Right kidney (tissue), 1 donor: ENCODE data around the gene PRKCG.
"Not testable (repeated sequence)": the region's sequence is repeated elsewhere in the genome, so short reads cannot be mapped to it uniquely, and the experiment has no call there.

Experiments
- DNase-seq: peaks from one replicate; pipeline ENCODE4 v3.0.0-alpha.2; 2016

The PRKCG gene

GRCh38 chr19:53944933-53945332 is 62.9 kb downstream of the PRKCG start:
- no peak for DNase-seq

GRCh38 chr19:53945441-53945840 is 63.4 kb downstream of the PRKCG start:
- DNase-seq = no peak

DNA sequence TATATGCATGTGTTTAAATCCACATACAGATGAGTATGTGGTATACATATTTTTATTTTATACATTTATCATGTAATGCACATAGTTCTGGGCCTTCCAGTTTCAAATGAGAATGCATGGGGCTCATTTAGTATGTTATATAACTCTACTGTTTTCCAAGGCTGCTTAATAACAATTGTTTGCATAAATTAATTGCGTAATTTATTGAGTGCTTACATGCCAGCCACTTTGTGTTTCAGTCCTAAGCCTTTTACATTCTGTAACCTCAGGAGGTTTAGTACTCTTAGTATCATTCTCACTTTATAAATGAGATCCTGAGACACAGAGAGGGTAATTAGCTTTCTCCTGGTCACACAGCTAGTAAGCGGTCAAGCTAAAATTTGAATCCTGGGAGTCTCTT is 64.0 kb downstream of the PRKCG start:
- DNase-seq = no peak

- DNase-seq = no peak
Measured at GRCh38 chr19:53947624-53948023, 65.6 kb downstream of the PRKCG start.

DNA sequence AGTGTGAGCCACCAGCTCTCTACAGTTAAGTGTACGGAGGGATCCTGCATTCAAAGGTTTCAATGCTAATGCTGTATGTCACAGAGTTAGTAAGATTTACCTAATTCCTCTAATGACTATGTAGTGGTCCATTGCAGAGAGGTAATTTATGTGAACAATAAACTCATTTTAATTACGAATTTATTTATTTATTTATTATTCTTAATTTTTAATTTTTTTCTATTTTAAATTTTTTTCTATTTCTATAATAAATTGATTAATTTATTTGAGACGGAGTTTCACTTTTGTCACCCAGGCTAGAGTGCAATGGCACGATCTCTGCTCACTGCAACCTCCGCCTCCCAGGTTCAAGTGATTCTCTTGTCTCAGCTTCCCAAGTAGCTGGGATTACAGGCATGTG is 66.6 kb downstream of the PRKCG start:
- DNase-seq = not testable (repeated sequence)

DNA sequence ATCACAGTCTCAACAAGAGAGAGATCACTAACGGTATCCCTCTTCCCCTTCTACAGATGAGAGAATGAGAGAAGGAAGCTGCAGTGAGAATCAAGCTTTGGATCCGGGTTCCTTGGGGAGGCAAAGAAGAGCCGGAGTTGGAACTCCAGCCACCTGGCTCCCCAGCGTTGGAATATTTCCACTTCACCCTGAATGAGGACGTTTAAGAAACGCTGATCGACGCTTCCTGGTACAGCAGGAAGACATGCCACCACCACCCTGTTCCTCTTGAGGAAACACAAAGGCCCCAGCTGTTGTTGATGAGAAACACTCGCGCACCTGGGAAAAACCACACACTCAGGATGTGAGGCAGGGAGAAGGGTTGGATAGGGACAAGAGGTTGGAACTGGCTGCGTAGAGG is 69.4 kb downstream of the PRKCG start:
- no peak for DNase-seq

DNA sequence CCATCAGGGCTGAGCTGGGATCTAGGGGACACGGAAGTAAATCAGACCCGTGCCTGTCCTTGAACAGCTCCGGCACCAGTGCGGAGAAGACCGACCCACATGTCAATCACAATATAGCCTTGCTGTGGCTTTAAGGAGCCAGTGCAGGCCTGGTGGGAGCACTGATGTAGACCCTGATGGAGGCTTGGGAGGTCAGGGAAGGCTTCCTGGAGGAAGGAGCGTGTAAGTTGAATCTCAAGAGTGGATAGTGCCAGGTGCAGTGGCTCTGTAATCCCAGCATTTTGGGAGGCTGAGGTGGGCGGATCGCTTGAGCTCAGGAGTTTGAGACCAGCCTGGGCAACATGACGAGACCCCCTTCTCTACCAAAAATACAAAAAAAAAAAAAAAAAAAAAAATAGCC is 70.0 kb downstream of the PRKCG start:
- DNase-seq = no peak

DNA sequence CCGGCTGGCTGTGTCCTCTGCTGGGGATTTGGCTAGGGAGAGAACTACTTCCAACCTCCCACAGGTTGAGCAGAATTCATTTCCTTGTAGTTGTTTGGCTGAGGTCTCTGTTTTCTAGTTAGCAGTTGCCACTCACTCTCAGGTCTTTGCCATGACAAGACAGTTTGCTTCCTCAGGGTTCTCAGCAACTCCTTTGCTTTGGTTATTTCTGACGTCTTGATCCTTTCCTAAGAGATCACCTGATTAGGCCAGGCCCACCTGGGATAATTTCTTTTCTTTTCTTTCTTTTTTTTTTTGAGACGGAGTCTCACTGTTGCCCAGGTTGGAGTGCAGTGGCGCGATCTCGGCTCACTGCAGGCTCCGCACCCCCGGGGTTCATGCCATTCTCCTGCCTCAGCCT is 71.4 kb downstream of the PRKCG start:
- DNase-seq = no peak
